NCI-H1092 (cell line): ENCODE results near the gene SFXN1.
"Not testable (repeated sequence)": the region's sequence is repeated elsewhere in the genome, so short reads cannot be mapped to it uniquely, and the experiment has no call there.

Experiments used
- DNase-seq: peaks from one replicate; lab custom pipeline; 2025; lab: John Stamatoyannopoulos, UW

SFXN1 gene, protein sequence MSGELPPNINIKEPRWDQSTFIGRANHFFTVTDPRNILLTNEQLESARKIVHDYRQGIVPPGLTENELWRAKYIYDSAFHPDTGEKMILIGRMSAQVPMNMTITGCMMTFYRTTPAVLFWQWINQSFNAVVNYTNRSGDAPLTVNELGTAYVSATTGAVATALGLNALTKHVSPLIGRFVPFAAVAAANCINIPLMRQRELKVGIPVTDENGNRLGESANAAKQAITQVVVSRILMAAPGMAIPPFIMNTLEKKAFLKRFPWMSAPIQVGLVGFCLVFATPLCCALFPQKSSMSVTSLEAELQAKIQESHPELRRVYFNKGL

DNA sequence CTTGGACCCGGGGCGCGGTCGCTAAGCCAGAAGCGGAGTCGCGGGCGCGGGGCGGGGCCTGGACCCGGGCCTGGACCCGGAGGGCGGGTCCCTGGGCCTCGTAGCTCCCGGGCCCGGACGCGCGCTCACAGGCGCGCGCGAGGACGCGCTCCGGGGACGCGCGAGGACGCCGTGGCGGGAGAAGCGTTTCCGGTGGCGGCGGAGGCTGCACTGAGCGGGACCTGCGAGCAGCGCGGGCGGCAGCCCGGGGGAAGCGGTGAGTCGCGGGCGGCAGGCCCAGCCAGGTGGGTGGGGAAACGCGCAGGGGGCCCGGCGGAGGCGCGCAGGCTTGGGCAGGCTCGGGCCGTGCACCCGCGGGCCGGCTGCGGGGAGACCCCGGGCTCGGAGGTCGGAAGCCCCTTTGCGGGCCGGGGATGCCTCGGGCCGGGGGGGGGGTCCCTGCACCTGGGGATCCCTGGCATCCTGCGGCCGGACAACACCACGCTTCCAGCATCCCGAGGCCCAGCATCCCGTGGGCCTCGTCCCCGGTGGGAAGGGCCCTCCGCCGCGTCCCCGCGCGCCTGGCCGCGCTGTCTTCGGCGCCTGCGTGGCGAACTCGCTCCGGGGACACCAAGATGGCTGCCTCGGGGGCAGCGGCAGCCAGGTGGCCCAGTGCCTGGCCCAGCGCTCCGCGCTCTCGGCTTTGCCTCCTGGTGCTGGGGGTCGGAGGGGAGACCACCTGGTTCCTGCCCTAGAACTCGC lies at the start of gene SFXN1:
Gene SFXN1, plus strand, starts transcription at position 177 of the 741 bp plus-strand sequence. CDS start 13,544 bp downstream, outside the sequence.
- peak; percentile 43 for DNase-seq

DNA sequence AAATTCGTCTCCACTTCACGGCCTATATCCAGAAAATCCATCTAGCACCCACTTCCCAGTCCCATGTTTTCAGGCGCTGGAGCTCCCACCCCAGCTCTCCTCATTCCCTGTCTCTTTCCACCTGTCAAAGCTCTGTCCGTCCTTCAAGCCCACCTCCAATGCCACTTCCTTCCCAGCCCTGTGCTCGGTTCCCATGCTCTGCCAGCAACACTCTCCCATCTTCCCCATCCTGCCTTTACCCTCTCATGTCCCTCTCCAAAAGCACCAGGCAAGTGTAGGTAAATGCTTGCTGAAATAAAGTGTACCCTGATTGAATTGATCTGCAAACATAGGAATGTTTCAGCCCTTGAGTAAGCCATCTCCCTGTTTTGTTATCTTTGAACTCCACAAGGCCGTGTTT lies 43.6 kb upstream of the SFXN1 start:
- DNase-seq, result no peak

DNA sequence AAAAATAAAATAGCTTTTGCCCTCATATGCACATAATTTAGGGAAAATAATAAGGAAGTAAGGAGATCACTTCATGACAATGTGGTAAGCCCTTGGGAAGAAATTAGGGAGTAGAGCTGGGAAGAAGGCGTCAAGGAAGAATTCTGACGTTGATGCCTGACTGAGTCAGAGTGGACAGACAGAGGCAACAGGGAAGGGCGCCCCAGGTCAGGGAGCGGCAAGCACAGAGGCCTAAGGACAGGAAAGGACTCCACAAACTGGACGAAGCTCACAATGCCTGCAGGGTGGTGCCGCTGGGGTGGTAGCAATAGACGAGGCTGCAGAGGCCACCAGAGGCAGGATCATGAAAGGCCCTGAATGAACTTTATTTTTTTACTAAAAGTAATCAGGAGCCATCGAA lies 42.0 kb upstream of the SFXN1 start:
- DNase-seq, result no peak

- DNase-seq, result no peak
Observed at GRCh38 chr5:175438234-175438857, 40.0 kb upstream of the SFXN1 start.

DNA sequence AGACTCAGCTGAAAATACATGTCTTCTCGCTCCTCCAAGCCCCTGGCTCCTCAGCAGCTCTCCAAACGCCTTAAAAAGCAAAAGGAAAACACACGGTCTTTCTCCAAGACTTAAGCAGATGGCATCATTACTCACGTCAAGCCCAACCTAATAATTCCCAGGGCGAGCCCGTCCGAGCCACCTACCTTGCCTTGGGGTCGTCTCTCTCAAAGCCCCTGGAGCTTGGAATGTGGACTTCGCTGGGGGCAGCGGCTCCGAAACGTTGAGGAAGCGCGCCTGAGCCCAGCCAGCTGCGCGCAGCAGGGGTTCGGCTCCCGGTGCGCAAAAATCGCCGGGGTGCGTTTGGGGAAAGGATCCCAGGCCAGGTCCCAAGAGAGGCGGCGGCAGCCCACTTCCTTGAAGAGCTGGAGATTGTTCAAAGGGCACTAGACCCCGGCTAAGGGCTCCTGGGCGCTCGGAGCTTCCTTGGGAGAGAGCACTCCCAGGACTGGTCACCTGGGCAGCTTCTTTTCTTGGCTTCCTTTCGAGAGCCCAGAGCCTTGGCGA lies 34.8 kb upstream of the SFXN1 start:
- no peak for DNase-seq

DNA sequence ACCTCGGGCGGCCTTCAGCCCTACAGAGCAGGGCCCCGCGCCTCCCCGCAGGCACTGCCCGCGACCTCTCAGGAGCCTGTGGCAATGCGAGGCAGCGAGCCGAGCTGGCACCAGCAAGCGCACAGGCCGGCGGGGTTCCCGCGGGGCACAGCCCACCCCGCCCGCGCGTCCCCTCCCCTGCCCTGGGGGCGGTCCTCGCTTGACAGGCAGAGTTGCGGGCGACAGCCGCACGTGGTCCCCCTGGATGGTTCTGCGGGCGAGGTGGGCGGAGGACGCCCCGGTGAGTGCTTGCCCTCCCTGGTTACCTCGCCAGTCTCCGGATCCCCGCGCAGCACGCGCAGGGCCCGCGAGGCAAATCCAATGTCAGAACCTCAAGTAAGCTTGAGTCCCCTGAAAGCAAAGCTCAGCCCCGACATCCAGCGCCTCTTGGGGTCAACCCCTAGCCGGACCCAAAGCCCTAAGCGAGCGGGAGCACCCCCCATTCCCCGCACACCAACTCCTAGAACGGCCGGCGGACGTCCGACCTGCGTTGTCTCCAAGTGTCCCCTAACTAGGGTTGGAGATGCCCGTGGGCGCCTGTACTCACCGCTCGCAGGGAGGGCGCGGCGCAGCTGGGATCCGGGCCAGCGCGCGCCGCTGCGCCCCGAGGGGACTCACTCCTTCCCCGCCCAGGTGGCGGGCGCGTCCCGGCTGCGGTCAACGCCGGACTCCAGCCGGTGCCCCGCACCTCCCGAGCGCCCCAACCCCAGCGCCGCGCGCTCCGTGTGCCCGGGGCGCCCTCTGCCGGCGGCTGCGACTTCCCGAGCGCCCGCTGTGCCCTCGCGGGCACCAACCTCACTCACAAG lies 34.1 kb upstream of the SFXN1 start, which contains the start of gene DRD1:
Gene DRD1, minus strand, starts transcription at position 123 of the 845 bp plus-strand sequence. CDS start 1,083 bp downstream, outside the sequence.
- no peak for DNase-seq

DNA sequence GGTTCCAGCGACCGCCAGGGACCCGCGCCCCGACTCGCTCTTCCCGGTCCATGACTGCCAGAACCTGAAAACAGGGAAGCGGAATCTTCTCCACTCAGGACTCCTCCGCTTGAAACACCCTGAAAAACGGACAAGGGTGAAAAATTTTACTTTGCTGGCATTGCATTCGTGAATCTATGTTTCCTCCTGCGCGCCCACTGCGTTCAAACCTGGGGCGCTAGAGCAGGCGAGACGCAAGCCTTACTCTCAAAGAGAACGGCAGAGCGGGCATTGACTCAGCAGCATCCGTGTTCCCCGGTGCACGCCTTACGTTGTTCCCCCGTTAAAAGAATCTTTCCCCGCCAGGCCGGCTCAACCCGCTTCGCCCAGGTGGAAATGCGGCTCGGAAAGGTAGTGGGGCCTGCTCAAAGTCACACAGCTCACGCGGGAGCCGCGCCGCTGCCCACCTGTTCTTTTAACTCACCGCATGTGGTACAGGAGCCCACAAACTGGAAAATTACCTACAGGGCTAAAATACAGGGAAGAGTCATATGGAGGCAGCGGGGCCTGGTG lies 33.4 kb upstream of the SFXN1 start:
- no peak for DNase-seq

- DNase-seq, result not testable (repeated sequence)
Observed at GRCh38 chr5:175446378-175446777, 32.0 kb upstream of the SFXN1 start.

DNA sequence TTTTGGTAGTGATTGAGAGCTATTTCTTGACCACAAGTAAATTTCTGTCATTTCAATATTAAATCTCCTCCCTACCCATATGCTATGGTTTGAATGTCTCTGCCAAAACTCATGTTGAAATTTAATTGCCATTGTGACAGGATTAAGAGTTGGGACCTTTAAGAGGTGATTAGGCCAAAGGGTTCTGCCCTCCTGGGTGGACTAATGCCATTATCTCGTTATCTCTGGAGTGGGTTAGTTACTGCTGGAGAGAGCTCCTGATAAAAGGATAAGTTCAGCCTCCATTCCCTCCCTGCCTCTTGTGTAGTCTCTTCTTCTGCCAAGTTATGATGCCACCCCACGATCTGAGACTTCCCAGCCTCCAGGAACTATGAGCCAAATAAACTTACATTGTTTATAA lies 30.8 kb upstream of the SFXN1 start:
- no peak for DNase-seq

DNA sequence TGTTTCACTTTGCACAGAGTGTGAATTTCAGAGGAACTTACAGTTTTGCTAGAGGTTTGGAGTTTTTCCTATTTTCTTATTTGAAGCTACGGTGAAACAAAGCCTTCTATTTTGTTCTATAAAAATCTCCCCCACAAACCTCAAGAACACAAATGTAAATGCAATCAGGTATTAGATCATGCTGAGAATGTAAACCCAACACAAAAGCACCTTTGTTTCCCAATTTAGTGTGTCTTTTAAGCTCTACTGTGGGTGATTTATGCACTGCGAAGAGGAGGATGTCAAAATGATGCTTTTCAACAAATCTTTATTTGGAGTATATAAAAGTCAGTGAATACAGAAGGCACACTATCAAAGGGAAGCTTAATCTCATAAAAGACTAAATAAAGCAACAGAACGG lies 30.1 kb upstream of the SFXN1 start:
- no peak for DNase-seq

DNA sequence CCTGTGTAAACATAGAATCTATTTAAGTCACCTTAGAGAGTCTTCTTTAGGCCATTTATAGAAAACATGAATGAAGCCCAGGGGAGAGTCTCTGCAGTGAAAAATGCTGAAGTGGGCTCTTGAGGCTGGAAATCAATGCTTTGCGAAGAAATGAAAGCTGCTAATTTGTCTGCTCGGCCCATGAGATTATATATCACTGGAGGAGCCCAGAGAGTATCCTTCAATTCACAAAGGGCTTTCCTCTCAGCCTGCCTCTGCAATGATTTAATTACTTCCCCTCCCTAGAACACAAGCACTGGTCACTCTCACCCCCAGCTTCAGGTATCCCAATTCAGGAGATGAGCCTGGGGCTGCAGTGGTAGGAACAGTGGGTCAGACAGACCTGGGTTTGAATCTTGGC lies 26.2 kb upstream of the SFXN1 start:
- no peak for DNase-seq

DNA sequence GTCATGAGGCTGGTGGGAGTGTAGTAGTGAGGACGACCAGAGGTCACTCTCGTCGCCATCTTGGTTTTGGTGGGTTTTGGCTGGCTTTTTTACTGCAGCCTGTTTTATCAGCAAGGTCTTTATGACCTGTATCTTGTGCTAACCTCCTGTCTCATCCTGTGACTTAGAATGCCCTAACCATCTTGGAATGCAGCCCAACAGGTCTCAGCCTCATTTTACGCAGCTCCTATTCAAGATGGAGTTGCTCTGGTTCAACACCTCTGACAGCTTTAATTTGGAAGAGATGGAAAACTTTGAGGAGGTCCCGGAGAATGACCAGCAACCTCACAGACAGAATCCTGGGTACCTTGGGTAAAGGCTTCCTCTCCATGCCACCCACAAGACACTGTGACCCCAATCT lies 24.0 kb upstream of the SFXN1 start:
- DNase-seq, result not testable (repeated sequence)

DNA sequence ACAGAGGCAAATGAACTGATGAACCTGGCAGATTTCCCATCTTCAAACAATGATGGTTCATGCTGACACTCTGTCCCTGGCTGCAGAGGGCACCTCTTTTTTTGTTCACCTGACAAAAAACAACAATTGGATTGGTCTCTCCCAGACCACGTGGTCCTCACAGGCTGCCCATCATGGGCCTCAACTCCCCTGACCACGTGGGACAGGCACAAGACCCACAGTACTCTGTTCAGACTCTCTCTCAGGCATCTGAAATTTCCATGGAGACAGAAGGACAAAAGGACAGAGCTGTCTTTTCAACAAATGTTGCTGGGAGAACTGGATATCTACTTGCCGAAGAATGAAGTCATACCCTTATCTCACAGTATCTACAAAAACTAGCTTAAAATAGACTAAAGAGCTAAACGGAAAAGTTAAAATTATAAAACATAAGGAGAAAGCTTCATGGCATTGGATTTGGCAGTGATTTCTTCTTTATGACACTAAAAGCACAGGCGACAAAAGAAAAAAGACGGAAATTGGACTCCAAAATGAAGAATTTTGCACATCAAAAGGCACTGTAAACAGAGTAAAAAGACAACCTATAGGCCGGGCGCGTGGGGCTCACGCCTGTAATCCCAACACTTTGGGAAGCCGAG lies 22.1 kb upstream of the SFXN1 start:
- no peak for DNase-seq

GRCh38 chr5:175457466-175457865 lies 20.9 kb upstream of the SFXN1 start:
- no peak for DNase-seq

DNA sequence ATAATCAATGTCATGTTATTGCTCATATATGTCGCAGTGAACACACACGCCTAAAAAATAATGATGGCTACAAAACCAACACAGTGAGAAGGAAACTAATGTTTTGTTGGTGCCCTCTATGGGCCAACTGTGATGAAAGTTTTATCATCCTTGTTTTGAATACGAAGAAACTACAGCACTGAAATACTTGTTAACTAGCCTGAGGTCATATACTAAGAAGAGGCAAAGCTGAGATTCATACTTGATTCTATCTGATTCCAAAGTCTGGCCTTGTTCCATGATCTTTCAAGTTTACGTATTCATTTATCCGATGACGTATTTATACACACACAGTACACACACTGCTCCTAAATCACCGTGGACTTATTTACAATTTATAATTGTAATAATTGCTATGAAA lies 18.2 kb upstream of the SFXN1 start:
- no peak for DNase-seq

DNA sequence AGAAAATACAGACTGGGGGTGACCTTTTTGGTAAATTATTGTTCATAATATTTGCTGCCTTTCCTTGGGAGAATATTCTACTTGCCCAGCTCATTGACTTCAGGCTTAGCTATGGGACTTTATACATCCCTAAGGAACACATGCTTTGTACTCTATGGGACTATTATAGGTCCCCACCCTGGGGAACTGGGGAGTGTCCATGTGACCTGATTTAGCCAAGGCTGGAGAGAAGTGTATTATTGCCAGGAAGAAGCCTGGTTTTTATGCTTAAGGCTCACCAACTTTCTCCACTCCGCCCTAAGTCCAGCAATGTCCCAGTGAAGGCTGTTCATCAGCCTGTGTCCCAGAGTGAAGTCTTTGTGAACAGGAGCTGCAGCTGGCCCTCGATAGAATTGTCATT lies 17.8 kb upstream of the SFXN1 start:
- DNase-seq, result no peak

GRCh38 chr5:175461370-175461769 lies 17.0 kb upstream of the SFXN1 start:
- no peak for DNase-seq

DNA sequence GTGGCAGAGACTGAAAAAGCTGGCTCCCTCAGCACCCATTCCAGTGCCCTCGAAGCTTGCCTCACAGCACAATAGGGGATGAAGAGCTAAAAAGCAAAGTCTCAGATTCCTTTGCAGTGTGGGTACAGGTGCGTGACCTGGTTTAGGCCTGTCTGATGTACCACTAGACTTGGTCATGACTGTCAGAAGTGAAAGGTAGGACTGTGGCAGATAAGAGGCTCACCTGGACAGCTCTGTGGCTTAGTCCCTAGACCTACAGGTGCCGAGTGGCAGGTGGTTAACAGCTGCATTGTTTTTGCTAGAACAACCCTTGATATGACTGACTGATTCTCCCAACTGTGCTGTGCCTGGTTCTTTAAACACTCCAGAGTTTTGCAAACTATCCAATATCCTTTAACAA lies 14.7 kb upstream of the SFXN1 start:
- DNase-seq, result no peak

DNA sequence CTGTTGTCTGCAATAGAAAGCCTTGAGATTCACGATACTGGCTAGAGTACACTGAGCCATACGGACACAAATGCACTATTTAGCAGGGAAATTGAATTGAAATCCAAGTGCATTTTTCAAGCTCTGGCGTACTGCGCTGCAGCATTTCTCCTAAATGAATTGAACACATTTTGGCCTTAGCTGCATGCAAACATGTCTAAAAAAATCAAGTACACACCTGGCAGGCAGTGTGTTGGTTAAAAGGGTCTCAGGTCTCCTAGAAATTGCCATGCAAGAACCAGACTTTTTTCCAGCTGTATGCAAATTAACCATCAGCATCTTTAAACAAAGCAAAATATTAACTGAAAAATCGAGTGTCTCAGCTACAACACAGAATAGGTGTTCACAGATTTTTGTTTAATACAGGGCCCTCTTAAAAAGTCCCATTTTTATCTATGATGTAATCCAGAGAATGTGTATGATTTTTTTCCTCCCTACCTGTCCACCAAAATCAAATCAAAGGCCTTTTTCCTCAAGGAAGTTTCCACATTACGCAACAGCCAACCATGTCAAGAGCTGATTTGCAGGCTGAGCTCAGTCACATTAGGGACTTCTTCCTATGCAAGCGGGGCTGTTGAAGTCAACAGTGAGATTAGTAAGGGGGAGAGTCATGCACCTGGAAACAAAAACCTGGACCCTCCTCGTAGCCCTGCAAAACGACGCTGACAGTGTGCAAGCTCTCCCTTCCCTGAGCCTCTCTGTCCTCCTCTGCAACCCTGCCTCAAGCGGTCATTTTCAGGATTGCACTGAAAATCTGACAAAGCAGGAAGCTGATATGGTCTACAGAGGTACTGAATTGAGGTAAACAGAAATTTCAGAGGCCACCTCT lies 14.1 kb upstream of the SFXN1 start:
- peak; percentile 48 for DNase-seq

- no peak for DNase-seq
Observed at GRCh38 chr5:175464942-175465233, 13.5 kb upstream of the SFXN1 start.
